Stimulated activated CD8-positive, alpha-beta memory T cell treated with anti-CD3 and anti-CD28 coated beads, Interleukin-15, amount 100 ng/mL, for 24 hours (primary cell): ENCODE data around the gene SLCO3A1.

Source experiments
- DNase-seq: peaks from one replicate; pipeline ENCODE4 v3.0.0-alpha.2; 2020; ENCODE audit warnings: low read depth

The SLCO3A1 gene

DNA sequence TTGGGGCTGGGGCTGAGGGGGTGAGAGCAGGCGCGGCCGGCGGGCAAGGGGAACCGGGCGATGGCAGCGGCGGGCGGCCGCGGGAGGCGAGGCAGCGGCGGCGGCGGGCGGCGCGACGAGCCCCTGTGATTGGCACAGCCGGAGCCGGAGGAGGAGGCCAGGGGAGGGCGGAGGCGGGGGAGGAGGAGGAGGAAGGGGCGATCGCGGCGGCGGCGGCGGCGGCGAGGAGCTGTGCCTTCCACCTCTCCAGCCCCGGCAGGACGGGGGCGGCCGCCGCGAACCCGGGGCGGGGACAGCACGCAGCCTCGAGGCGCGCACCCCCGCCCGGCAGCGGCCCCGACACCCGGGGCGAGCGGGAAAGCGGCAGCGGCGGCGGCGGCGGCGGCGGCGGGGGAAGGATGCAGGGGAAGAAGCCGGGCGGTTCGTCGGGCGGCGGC lies at the start of gene SLCO3A1:
Gene SLCO3A1 (plus strand): TSS at position 198 of the 437 bp plus-strand sequence.
- DNase-seq = peak; percentile 24

DNA sequence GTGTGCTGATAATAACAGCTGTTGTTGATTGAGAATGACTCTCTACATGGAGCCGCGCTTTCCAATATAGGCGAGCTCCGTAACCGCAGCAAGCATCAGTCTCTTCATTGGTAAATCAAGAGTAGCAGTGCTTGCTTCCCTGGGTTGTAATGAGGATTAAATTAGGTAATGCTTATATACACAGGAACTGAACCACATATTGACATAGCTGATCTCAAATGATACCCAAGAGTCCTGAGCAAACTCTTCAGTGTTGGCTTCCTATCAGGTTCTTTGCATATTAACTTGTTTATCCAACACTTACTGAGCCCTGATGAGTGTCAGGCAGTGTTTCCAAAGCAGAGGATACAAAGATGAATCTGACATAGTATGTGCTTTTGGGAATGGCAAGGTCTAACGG lies 46.4 kb upstream of the SLCO3A1 start:
- DNase-seq = no peak

DNA sequence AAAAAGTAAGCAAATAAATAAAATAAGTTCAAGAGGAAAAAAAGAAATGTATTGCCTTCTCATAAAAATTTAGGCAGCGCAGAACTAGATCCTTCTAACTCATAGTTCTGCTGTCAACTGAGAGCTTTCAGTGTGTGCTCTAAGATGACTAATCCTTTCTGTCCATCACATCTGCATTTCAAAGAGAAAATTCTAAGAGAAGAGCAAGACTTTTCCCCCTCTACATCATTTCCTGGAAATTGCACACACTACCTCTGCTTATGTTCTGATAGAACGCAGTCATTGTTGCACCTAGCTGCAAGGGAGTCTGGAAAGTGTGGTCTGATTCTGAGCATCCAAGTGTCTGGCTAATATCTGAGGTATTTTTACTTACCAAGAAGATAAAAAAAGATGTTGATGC lies 39.6 kb upstream of the SLCO3A1 start:
- no peak for DNase-seq

DNA sequence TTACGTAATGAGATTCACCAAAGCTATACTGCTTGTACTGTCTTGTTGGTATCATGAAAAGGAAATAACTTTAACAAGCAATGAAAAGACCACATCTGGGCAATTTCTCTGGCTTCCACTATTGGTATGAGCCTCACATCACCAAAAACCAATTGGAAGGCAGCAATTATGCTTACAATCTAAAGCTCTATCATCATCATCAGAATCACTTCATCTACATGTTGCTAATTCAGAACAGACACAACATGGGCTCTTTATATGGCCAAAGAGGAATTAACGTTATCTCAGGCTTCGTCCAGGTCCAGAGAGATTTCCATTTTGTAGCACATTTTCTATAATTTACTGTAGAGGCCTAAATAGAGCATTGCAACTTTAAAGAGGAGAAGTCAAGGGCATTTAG lies 36.6 kb upstream of the SLCO3A1 start:
- DNase-seq = no peak

DNA sequence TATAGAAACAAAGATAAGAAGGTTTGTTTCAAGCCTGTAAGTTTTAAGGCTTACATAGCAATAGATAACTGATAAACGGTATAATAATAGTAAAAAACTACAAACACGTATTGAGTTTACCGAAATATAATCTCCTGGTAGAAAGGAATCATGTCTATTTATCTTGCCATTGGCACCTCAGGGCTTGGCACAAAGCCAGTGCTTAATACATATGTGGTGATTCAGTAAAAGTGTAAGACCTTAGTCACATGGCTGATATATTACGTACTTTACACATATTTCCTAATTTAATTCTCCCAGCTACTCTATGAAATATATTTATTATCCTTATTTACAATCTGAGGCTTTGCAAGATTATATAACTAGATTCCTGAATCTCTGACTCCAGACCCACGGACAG lies 32.0 kb upstream of the SLCO3A1 start:
- DNase-seq = no peak

DNA sequence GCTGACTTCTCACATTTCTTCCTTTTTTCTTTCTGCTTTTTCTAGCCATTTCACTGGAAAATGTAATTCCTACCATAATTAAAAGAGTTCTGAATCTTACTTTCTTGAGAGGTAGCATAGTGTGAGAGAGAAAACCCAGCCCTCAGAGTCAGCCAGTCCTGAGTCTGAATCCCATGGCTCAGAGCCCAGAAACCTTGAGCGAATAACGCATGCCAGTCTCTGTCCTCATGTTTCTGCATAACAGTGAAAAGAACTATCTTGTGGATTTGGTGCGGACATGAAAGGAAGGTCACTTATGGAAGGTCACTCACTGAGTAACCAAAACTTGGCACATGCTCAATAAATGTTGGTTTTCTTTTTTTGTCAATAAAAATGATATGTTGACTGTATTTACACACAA lies 29.3 kb upstream of the SLCO3A1 start:
- no peak for DNase-seq

DNA sequence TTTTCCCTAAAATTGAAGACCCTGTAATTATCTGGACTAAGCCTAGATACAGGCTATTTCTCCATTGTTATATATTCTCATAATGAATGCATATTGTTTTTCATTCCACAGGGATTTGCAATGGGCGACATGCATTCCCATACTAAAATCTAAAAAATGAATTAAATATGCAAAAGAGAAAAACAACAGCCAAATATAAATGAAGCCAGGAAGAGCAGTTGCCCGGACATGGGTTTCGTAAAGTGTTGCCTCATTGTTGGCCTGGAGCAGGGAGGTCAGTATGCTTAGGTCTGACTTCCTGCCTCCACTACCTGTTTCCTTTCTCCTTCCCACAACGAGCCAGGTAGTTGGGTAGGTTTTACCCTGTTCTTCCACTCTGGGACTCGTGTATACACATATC lies 27.1 kb upstream of the SLCO3A1 start:
- no peak for DNase-seq

DNA sequence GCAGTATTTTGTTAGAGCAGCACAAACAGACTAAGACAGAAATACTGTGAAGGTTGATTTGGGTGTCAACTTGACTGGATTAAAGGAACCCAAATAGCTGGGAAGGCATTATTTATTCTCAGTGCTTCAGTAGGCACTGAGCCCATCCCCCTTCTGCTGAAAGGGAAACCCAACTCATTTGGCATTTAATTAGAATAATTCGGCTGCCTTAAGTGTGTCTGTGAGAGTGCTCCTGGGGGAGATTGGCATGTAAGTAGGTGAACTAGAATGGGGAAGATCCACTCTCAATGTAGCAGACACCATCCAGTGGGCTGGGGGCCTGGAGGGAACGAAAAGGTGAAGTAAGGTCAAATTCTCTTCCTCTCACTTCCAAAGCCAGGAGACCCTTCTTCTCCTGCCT lies 20.5 kb upstream of the SLCO3A1 start:
- no peak for DNase-seq

DNA sequence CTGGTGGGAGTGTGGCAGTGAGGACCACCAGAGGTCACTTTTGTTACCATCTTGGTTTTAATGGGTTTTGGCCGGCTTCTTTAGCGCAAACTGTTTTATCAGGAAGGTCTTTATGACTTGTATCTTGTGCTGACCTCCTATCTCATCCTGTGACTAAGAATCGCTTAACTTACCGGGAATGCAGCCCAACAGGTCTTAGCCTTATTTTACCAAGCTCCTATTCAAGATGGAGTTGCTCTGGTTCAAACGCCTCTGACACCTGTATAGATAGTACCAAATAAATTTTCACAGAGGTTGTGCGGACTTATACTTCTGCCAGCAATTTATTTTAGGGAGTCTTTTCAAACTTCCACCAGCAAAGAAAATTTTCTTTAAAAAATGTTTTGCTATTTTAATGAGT lies 13.6 kb upstream of the SLCO3A1 start:
- DNase-seq = no peak

DNA sequence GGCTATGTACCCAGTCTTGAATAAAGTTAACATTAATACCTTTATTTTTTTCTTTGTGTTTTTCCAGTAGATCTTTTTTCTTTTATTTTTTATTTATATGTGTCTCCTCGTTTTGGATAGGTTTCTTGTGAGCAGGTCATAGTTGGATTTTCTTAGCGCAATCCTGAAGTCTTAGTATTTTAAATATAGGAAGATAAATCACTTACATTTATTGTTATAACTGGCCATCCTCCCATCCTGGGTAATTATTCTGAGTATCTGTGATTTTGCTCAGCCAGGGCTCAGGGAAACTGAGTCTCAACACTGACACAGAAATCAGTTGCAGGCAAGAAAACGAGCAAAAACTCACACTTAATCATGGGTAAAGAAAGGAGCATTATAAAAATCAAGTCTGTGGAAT lies 11.6 kb upstream of the SLCO3A1 start:
- no peak for DNase-seq

DNA sequence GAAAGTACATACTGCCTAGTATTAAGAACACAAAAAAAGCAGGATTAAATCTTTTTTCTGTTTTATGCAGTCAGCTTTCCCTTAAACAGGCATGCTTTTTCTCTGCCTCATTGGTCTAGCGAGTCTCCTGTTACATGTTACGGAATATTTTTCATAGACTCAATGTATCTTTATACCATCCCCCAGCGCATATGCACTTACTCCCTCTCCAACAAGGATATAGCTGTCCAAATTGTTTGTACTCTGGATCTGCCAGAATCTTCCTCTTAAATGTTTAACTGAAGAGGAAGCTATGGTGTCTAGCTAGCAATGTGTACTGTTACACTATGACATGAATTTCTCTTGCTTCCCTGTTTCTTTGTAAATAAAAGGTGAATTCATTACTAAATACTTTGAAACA lies 9.2 kb upstream of the SLCO3A1 start:
- DNase-seq = no peak

DNA sequence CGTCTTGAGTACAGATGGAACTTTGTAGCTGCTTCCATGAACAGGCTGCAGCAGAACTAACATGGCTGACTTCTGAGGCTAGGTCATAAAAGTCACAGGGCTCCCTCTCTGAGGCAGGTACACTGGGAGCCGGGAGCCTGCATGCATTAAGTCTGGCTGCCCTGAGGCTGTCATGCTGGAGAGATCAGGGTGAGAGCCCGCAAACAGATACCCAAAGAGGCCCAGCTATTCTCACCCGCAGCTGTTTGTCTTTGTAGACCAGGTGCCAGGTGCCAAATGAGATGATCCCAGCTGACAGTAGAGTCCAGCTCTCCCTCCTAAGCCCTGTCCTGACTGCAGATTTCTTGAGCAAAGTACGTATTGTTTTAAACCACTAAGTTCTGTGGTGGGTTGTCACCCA lies 8.6 kb upstream of the SLCO3A1 start:
- no peak for DNase-seq

DNA sequence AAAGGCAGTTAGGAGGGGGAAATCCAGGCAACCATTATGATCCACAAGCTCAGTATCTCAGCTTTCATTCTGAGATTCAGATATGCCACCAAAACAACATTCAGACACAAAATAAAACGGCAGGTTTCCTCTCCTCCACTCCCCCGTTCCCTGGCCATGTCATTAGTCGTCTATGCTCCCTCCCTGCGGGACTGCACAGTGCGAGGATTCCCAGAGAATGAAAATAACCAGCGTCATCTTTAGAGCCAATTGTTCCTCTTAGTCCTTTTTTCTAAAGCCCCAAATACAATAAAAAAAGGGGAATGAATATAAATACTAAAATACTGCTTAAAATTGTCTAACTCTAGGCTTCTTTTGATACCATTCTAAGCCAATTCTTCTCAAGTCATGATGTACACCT lies 7.8 kb upstream of the SLCO3A1 start:
- no peak for DNase-seq

DNA sequence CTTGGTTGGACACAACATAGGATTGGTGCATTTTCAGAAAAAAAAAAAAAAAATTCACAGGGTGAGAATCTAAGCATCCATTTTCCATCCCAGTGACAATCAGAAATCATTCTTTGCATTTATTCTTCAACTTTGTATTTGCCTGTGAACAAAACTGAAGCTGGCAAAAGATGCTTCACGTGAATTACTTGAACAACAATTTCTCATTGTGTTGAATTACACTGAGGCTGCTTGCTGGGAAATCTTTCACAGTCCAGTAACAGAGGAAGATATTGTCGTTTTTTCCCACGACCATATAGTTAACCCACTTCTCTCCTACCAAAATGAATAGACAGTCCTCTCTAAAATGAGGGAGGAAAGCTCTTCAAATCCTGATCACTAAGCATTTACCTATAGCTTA lies 4.3 kb upstream of the SLCO3A1 start:
- DNase-seq = no peak

DNA sequence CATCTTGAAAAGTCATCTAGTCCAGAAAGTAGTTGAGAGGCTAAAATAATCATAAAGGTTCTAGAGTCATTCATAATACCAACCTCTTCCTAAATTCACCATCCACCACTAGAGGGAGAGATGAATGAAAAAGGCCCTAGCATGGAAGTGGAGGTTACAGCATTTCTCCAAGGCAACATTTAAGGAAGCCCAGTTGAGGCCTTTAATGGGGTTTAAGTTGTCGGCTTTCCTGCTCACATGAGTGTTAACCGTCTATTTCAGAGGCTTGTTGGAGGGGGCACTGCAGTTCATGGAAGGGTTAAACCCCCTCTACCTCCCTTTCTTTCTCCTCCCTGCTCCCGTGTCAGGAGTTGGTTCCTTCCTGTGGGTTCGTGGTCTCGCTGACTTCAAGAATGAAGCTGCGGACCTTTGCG lies 3.8 kb upstream of the SLCO3A1 start:
- no peak for DNase-seq

DNA sequence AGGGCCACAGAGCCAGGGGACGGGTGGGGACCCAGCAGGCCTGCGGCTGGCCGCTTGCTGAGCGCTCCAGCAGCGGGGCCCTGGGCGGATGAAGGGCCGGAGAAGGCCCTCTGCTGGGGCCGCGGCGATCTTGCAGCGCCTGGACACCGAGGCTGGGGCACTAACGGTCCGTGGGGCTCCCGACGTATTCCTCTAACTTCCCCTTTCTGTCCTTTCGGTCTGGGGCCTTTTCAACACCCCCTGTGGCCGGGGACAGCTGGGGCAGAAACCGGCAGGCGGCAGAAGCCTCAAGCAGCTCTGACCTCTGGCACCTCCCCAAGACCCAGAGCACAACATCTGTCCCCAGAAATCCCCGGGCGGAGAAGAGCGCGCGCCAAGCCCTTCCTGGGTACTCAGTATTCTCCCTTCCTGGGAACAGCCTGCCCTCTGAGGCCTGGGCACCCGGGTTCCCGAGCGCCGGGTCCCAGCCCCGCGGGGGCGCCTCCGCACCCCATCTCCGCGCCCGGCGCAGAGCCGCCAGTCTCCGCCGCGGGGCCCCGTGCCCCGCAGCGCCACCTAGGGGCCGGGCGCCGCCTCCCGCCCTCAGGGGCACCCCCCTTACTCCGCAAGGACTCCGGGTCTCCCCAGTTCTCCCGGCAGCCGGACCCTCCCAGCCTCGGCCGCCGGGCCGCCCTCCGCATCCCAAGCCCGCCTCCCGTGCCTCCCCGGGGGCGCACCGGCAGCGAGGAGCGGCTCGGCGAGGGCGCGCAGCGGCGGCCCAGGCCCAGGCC lies 582 bp upstream of the SLCO3A1 start:
- peak; percentile 58 for DNase-seq

DNA sequence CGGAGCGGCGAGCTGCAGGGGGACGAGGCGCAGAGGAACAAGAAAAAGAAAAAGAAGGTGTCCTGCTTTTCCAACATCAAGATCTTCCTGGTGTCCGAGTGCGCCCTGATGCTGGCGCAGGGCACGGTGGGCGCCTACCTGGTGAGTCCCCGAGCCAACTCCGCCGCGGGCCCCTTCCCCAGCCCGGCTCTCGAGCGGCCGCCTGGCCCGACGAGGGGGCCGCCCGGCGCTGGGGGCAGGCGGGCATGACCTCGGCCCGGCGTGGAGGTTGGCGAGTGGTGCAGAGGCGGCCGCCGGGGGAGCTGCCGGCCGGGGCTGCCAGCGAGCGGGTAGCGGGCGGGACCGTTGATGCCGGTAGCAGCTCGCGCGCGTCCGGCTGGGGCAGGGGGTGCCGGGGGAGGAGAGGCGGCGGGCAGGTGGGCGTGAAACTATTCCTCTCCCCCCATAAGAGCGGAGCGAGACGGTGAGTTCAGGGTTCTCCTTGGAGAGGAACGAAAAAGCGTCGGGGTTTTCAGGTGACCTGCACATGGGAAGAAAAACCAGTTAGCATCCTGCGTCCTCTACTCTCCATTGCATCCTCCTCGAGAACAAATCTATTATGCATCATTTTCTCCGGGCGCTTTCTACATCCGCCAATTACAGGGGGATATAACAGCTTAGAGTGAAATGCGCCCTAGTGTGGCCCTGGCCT lies 585 bp downstream of the SLCO3A1 start:
- no peak for DNase-seq

DNA sequence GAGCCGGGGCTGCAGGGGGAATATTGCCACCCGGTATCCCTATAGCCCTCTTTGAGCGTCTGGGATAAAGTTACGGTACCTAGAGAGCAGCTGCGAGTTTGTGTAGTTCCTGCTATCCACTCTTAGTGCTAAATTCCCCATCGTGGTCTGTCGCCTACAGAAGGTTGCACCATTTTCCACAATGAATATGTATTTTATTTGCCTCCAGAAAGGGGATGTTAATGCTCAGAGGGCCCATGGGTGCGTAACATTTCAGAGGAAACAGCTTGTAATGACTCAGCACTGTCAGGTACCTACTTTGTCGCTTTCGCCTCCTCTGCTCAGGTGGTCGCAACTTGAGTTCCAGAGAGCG lies 1.1 kb downstream of the SLCO3A1 start:
- DNase-seq = no peak

DNA sequence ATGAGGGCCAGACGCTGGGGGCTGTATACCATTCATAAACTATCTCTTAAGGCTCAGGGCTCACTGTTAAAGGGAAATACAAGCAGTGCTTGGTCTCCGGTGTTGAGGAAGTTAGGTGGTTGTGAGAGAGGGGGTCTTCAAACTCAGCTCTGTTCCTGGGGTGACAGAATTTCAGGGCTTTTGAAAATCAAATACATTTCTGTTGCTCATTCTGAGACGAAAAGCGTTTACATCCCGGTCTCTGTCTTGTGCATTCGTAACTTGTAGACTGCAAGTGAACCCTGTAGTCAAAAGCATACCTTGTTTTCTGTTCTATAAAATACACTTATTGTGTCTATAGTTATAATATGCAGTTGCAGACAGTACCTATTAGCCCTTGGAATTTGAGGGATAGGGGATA lies 1.7 kb downstream of the SLCO3A1 start:
- no peak for DNase-seq

DNA sequence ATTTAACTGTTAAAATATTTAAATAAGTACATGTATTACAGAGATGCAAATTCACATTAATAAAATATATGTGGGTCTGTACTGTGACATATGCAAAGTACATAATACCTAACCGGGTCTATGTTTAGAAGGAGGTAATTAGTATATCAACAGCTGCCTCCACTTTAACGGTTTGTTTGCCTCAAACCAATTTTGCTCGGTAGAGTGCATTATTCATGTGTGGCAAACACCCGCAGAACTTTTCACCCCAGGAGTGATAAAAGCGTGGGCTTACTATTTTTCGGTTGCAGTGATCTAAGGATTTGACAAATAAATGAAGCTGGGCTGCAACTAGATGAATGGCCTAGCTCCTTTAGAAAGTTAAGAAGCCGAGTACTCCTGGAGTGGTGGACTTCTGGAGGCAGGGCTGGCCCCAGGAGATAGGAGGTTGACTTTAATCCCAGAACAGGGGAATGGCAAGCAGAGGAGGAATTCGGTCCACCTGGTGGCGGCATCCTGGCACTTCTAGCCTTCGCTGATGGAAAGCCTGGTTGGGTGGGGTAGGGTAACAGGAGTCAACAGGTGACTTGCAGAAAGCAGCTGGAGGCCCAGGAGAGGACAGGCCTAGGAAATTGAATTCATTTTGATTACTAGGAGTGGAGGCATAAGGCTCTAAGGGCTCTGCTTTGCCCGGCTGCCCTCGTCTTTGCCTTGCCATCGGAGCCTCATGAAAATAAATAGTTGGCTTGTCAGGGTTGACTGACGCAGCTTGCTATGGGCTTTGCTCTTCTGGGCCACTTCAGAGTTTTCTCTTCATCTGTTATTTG lies 2.4 kb downstream of the SLCO3A1 start:
- no peak for DNase-seq

DNA sequence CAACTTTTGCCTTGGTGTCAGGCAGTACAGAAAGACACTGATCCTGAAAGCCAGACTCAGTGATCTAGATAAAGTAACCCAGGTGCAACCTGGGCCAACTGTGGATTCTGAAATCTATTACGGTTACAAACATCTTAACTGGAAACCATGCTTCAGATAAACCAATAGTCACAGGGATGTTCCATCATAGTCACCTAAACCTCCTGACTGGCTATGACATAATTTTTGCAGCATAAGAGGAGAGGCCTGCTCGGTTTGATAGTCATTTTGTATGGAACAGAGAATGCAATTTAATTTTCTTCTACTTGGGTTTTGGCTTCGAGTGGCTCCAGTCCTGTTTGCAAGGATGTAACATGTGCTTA lies 3.7 kb downstream of the SLCO3A1 start:
- DNase-seq = no peak

DNA sequence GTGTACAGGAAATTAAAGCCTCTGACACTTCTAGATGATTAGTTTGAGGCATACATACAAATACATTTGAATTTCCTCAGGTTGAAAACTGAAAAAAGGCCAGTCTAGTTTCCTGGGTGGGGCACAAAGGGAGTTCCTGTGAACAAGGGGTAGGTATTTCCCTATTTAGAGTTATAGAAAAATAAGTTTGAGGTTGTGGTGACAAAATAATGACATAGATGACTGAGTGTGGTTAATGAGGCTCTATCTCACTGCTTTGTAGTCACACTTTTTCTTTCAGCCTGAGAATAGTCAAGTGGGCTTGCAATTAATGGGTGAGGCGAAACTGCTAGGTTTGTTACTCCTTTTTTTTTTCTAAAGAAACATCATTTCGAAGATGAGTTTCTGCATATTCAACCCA lies 4.3 kb downstream of the SLCO3A1 start:
- DNase-seq = no peak

DNA sequence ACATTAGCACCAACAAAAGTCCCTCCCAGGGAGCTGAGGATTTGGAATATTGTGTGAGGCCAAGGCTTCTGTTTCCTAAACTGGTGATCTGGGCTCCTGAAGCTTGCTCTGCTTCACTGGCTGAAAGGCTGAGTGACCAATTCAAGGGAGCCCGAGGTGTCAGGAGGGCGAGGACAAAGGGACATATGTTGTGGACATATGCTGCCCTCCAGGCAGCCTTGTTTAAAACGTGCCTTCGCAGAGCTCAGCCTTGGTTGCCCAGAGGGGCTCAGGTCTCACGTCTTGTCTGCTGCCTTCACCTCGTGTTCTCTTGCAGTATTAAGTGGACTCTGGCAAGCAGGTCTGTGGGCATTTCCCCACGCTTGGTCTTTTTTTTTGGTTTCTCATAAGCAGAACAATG lies 7.0 kb downstream of the SLCO3A1 start:
- no peak for DNase-seq
